Superior temporal gyrus (tissue), 1 donor: Measurements from ENCODE around the gene PAK6.

Experiments
- DNase-seq: peaks from one replicate; pipeline ENCODE4 v3.0.0-alpha.2; 2016; ENCODE audit errors: extremely low spot score

The PAK6 gene

GRCh38 chr15:40241269-40242212 is 2.7 kb downstream of the PAK6 start:
- no peak for DNase-seq

DNA sequence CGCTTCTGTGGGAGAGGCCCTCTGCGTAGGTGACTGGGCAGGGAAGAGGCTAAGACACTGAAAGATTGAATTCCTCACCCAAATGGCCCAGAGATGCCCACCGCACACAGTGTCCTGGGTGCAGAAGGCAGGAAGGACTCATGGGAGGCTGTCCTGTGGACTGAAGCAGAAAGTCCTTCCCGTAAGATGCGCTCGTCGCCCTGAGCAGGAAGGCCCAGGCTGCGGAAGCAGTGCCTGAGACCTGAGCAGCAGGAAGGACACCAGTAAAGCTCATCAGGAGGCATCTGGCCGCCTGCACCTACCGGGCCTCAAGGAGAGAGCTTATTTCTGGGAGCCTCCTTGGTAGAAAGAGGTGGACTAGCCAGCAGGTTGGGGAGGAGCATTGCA is 3.3 kb downstream of the PAK6 start:
- no peak for DNase-seq

GRCh38 chr15:40242601-40243000 is 3.7 kb downstream of the PAK6 start:
- DNase-seq, result no peak

- no peak for DNase-seq
Measured at GRCh38 chr15:40243126-40243810, 4.4 kb downstream of the PAK6 start.

GRCh38 chr15:40244961-40245523 is 6.2 kb downstream of the PAK6 start:
- no peak for DNase-seq

- DNase-seq, result no peak
Measured at GRCh38 chr15:40245666-40246450, 7.0 kb downstream of the PAK6 start.

DNA sequence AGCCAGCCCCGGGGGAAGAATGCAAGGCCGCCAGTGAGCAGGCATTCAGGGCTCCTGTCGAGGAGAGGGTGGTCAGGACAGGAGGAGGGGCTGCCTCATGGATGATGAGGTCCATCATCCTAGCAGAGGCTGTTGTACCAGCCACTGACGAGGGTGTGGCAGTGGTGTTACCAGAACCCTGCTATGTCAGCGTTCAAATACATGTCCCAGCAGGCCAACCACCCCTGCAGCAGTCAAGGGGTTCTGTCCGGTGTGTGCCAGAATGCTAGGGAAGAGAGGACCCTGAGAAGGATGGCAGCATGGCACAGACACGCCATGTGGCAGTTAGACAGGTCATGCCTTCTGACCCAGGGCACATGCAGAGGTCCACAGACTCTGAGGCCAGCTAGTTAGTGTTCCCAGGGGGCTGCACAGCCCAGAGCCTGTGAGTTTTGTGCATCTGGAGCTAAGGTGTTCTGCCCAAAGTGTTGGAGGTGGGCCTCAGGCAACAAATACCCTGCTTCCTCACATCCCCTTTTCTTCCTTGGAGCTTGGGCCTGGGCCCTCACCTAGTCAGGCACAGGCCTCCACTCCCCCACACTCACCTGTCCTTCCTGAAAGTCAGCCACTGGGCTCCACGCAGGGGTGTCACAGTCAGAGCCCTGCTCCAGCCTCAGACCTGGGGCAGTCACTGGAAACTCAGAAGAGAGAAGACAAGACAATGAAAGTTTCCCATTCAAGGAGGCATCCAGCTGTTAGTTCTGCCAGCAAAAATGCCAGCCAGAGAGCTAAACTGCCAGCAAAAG is 7.8 kb downstream of the PAK6 start:
- DNase-seq, result no peak

DNA sequence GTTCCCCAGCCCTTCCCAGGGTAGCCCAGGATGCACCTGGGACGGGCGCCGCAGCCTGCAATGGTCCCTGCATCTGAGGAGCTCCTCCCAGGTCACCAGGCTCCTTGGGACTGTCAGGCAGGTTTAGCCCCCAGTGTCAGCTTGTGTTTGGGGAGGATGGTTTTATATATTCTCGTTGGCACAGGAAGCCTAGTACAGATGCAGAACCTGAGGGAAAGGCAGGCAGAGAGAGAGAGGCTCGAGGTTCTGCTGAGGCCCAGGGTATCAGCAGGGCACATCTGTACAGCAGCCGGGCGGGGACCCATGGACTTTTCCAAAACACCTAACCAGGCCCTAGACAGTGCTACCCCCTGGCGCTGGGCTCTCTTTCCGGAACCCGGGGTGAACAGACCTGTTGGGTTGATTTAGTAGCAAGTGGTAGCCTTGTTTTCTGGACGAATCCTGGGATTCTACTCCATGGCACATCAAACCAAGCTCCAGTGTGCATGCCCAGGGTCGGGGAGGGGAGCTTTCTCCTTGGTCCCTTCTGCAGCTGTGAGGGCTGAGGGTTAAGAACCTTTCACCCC is 8.6 kb downstream of the PAK6 start:
- DNase-seq, result no peak

DNA sequence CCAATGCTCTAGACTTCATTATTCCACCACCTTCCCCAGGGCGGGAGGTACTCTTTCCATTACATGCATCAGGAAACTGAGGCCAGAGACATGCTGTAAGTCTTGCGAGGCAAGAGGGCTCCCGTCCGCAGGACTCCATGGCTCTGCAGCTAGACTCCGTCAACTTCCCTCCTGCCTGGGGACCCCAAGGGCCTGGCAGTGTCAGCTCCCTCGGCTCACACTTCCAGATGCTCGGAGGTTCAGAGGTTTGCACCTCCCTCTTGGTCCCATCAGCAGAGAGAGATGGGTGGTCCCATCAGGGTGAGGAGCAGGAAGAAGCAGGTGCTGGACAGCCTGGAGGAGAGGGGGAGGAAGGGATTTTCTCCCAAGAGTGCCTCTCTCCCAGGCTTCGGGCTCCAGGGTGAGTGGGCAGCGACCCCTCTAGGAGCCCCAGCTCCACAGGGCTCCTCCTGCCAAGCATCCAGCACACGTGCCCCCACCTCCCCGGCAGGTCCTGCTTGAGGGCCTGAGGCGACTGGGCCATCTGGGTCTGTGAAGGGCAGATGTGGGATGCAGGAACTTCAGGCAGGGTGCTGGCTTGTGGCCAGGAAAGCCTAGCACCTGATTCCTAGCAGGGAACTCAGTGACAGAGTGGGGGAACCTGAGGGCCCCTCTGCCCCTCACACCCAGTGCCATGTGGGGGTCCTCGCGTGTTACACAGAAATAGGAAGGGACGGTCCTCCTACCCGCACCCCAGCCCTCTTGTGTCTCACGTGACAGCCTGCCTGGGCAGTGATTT is 9.3 kb downstream of the PAK6 start:
- DNase-seq, result no peak

DNA sequence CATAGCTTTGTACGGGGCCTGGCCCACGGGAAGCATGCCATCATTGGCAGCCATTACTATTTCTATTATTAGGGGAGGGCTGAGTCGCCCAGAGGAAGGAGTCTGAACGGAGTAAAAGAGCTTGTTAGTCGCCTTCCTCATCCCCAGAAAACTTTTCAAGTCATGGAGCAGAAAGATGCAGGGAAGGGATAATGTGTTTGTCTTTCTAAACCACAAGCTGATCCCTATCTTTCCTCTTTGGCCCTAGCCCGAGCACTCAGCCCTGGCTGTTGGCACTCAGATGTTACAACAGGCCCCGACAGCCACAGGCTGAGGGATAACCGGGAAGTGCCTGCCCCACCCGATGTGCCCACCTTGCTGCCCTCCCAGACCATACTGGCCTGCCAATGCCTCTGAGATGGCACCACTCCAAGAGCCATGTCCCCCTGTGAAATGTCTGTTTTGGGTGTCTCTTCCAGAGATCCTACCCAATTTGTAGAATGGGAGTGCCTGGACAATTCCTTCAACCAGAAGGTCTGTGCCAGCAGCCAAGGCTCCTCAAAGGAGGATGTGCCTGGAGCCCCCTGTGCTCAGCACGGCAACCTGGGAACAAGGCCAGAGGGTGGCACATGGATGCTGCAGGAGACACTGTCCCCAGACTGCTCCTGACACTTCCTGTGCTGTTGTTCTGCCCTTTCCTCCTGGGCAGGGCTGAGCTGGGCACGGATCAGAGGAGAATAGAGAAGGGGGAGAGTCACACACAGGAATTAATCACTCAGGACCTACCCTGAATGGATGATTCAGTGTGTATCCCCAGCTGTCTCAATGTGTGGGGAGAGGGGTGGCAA is 10.8 kb downstream of the PAK6 start:
- no peak for DNase-seq

DNA sequence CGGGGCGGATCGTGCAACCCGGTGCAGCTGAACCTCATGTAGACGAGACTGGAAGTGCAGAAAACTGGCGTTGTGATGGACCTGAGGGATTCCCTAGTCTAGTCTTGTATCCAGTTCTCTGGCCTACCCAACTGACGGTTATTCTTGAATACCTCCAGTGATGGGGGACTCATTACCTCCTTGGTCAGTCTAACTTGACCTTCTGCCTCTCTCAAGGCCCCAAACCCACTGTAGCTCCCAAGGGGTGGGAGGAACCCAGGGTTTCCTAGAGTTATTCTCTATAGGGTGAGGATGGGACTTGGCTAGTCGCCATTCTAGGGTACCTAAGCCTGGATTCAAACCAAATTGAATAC is 11.4 kb downstream of the PAK6 start:
- DNase-seq, result no peak

DNA sequence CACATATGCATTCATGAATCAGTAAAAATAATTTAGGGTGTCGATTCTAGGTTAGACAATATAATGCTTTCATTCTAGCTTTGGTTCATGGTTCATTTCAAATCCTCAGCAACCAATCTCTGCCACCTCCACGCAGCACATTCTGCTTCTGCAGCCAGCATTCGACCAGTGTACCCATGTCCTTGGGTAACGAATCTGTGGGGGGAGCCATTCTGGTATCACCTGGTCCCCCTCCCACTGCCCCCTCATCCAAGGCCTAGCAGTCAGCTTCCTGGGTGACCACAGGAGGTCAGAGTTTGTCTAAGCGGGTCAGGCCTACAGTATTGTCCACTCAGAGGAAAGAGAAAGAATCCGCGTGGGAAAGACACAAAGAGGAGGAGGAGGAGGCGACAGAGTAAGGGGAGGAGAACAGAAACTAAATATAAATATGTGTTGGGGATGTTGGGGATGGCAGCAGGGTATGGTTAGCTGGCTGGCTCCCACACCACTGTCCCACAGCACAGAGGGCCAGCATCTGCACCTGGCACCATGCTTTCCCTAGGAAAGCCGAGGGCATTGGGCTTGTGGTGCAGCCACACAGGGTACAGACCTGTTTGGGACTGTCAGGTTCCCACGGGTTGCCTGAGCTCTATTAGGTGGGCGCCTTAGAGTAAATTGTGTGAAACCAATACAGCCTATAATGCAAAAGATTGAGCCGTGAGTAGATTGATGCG is 12.1 kb downstream of the PAK6 start:
- no peak for DNase-seq

- no peak for DNase-seq
Measured at GRCh38 chr15:40251486-40252140, 12.8 kb downstream of the PAK6 start.

- no peak for DNase-seq
Measured at GRCh38 chr15:40252141-40252437, 13.2 kb downstream of the PAK6 start.

- DNase-seq, result no peak
Measured at GRCh38 chr15:40252438-40253166, 13.7 kb downstream of the PAK6 start.

GRCh38 chr15:40253167-40253790 is 14.4 kb downstream of the PAK6 start:
- no peak for DNase-seq

- no peak for DNase-seq
Measured at GRCh38 chr15:40254452-40254851, 15.6 kb downstream of the PAK6 start.
